ENCODE measurements around the gene PSMB7.

The PSMB7 gene

DNA sequence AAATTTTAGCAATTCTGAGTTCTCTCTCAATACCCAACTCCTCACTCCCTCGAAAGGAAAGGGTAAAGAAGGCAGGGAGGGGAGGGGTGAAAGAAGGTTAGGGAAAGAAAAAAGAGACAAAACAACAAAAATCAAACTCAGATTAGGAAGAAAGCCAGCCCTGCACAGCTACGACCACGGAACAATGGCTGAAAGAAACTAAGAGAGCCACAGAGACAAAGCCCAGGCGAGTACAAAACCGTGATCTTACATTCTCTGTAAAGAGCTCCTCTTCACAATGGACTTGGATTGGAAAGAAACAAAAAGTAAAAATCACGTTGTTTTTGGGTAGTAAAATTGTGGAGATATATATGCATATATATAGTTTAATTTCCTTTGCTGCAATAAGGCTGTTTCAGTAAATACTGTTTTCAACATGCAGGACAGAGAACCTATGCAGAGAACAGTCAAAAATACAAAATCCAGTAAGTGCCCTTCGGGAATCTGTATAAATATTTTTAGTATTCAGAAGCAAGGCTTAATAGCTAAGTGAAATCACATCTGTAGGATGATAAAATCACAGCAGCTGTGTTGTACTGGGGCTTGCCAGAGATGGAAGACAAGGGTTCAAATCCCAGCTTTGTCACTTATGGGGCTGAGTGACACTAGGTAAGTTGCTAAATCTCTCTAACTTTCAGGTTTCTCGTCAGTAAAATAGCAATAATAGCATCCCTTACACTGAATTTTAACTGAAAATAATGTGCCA is 16.9 kb downstream of the PSMB7 start:
- DNase-seq (ENCODE audit: insufficient read length, low spot score) (no peak), FAIRE-seq (no peak)
- TF ChIP-seq, protein P1, sequence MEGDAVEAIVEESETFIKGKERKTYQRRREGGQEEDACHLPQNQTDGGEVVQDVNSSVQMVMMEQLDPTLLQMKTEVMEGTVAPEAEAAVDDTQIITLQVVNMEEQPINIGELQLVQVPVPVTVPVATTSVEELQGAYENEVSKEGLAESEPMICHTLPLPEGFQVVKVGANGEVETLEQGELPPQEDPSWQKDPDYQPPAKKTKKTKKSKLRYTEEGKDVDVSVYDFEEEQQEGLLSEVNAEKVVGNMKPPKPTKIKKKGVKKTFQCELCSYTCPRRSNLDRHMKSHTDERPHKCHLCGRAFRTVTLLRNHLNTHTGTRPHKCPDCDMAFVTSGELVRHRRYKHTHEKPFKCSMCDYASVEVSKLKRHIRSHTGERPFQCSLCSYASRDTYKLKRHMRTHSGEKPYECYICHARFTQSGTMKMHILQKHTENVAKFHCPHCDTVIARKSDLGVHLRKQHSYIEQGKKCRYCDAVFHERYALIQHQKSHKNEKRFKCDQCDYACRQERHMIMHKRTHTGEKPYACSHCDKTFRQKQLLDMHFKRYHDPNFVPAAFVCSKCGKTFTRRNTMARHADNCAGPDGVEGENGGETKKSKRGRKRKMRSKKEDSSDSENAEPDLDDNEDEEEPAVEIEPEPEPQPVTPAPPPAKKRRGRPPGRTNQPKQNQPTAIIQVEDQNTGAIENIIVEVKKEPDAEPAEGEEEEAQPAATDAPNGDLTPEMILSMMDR (IDR thresholded peaks at IDR 0.05; ENCODE audit: insufficient read depth, missing control alignments), result no peak

DNA sequence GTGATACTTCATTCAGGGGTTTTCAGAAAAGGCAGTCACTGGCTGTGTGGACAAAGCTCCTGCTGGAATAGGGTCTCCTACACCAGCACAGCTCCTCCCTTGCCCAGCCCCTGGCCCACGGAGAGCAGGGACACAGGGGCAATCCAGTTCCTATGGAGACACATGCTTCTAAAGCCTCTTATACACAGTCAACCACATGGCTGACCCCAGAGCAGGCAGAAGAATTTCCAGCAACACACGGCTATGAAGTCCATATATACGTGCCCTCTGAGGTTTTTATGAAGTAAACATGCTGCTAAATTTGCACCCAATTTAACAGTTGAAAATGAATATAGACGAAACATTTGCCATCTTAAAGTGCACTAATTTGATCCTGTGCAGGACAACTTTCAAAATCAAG is 19.4 kb downstream of the PSMB7 start:
- DNase-seq (ENCODE audit: insufficient read length, low spot score) (no peak), FAIRE-seq (no peak)
- TF ChIP-seq, protein P1 (IDR thresholded peaks at IDR 0.05; ENCODE audit: insufficient read depth, missing control alignments), result no peak

DNA sequence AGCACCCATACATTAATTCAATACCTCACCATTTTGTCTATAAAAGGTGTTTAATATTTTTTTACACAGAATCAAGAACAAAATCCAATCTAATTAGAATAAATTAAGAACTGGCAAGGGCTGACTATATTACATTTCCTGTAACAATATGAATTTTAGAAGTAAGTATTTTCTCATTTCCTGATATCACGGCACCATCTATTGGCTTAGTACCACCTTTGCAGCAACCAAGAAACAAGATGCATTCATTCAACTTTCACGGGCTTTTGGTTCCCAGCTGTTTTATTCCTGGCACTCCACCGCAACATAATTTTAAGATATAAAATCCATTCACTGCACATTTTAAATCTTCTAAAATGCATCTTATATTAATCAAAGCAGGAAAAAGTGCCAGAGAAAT is 20.6 kb downstream of the PSMB7 start:
- TF ChIP-seq, protein P1 (IDR thresholded peaks at IDR 0.05; ENCODE audit: insufficient read depth, missing control alignments), result peak; percentile 0
- no peak for FAIRE-seq
- DNase-seq (ENCODE audit: insufficient read length, low spot score), result no peak

DNA sequence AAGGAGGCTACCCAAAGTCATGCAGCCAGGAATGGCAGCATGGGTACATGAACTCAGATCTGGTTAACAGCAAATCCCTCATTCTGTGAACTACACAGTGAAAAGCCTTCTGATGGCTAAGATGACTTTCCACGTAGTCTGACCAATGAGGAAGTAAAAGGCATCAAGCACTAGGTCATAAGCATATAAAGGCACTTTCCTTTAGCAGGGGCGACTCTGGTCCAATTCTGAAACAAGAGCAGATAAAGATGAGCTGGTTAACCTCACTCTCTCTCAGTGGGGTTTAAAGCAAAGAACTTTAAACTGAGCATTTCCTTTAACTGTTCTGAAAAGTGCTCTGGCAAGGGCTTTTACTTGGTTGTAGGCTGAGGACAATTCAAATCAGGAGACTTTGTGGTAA is 21.1 kb downstream of the PSMB7 start:
- DNase-seq (ENCODE audit: insufficient read length, low spot score), result no peak
- TF ChIP-seq, protein P1 (IDR thresholded peaks at IDR 0.05; ENCODE audit: insufficient read depth, missing control alignments), result no peak
- no peak for FAIRE-seq

DNA sequence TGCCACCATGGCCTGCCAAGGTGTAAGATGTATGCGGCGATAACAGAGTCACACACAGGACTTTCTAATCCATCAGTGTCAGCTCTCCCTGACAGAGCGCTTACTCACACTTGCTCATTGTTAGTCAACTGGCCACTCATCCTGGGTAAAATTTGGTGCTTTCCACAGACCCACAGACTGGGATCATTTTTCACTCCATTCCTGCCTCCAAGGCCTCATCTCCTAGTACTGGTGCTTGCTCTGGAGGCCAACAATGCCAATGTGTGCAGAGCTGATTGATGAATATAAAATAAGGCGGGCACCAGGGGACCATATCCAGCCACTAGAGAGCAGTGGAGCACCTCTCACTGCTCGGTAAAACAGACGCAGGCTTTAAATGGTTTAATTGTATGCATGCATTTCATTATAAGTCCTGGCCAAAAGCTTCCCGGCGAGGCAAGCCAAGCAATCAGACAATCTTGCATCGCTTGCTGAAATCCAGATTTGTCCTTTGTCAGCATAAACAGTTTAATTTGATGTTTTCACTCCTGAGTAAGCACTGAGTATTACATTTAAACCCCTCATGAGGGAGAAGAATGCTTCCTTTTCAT is 22.3 kb downstream of the PSMB7 start:
- no peak for FAIRE-seq
- TF ChIP-seq, protein P1 (IDR thresholded peaks at IDR 0.05; ENCODE audit: insufficient read depth, missing control alignments), result peak; percentile 25
- DNase-seq (ENCODE audit: insufficient read length, low spot score), result no peak

DNA sequence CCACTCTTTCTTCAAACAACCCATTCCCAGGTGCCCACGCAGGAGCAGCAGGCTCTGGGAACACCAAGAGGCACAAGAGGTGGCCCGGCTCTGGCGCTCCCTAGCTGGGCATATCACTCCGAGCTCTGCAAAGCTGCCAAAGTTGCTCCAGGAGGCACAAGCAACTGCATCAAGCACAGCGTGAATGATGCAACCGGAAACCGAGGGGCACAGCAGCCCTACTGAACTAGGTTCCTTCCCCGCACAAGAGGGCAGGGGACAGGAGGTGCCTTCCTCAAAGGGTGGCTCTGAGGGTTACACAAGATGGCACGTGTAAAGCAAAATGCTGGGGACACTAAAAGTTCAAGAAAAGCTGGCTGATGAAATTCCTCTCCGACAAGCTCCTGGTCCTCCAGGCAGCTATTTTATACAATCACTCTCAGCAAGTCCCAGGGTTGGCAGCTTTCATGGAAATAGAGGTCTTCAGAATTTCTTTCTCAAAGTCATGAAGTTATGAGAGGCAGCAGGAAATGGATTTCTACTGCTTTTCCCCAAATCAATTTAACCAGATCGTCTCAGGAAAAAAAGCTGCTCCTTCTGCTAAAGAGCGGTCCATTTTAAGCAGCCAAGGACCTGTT is 22.9 kb downstream of the PSMB7 start:
- TF ChIP-seq, protein P1 (IDR thresholded peaks at IDR 0.05; ENCODE audit: insufficient read depth, missing control alignments), result no peak
- DNase-seq (ENCODE audit: insufficient read length, low spot score) (no peak), FAIRE-seq (no peak)

Data from D721Med (cell line).